ENCODE data around the gene URGCP.
"Not testable (repeated sequence)": the region's sequence is repeated elsewhere in the genome, so short reads cannot be mapped to it uniquely, and the experiment has no call there.

URGCP gene

GRCh38 chr7:43915907-43916306 lies 9.5 kb upstream of the URGCP start:
- no peak for DNase-seq

- DNase-seq, result no peak
Measured at GRCh38 chr7:43914795-43915194, 8.4 kb upstream of the URGCP start.

GRCh38 chr7:43905956-43906330 lies 453 bp downstream of the URGCP start:
- no peak for DNase-seq

- DNase-seq, result no peak
Measured at GRCh38 chr7:43905209-43905946, 1.0 kb downstream of the URGCP start.

- DNase-seq, result no peak
Measured at GRCh38 chr7:43904533-43905208, 1.7 kb downstream of the URGCP start.

GRCh38 chr7:43902542-43903054 lies 3.8 kb downstream of the URGCP start:
- no peak for DNase-seq

GRCh38 chr7:43898571-43898970 lies 7.8 kb downstream of the URGCP start:
- not testable (repeated sequence) for DNase-seq

- DNase-seq, result no peak
Measured at GRCh38 chr7:43895847-43896415, 10.5 kb downstream of the URGCP start.

- no peak for DNase-seq
Measured at GRCh38 chr7:43891069-43891955, 15.1 kb downstream of the URGCP start.

GRCh38 chr7:43890468-43890867 lies 15.9 kb downstream of the URGCP start:
- no peak for DNase-seq

GRCh38 chr7:43888993-43889945 lies 17.1 kb downstream of the URGCP start:
- no peak for DNase-seq

GRCh38 chr7:43884617-43885016 lies 21.8 kb downstream of the URGCP start:
- no peak for DNase-seq

GRCh38 chr7:43884209-43884608 lies 22.2 kb downstream of the URGCP start:
- no peak for DNase-seq

- no peak for DNase-seq
Measured at GRCh38 chr7:43880596-43880995, 25.8 kb downstream of the URGCP start.

- no peak for DNase-seq
Measured at GRCh38 chr7:43879477-43879876, 26.9 kb downstream of the URGCP start.

GRCh38 chr7:43878867-43879266 lies 27.5 kb downstream of the URGCP start:
- no peak for DNase-seq

GRCh38 chr7:43877968-43878864 lies 28.2 kb downstream of the URGCP start:
- DNase-seq, result no peak

- no peak for DNase-seq
Measured at GRCh38 chr7:43876976-43877745, 29.2 kb downstream of the URGCP start.

- DNase-seq, result no peak
Measured at GRCh38 chr7:43876241-43876640, 30.2 kb downstream of the URGCP start.

- no peak for DNase-seq
Measured at GRCh38 chr7:43873300-43873699, 33.1 kb downstream of the URGCP start.

Data from NCI-H1694 treated with DMSO at 0.1 percent for 48 hours (cell line).